ENCODE results near the gene CAMTA1. TPM values are rescaled to one million over a fixed set of nuclear protein-coding genes. Genes with fewer than 3 reads are reported as not detected.

Gene CAMTA1
- total and polyA plus RNA-seq, 4 donors, result 18.0 to 93.5 (median 35.8) TPM

DNA sequence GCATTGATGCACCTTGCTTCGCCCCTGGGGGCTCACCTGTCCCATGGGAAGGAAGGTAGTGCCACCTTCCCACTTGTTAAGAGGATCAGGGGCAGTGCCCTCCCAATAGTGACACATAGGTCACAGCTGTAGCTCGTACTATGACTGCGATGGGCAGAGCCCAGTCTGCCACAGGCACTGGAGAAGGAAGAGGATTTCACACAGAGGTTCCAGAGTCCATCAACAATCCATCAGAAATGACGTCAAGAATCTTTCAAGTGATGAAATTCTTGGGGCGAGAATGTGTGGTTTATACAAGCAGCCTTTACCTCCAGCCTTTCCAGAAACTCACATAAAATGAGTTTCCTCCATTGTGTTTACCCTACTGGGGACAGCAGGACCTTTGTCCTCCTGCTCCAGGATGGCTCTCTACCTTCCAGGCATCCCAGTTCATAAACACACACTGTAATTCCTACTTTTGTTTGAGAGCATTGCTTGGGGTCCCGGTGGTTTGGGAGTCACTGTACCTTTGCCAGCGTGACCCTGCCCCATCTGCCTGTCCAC is 725.2 kb downstream of the CAMTA1 start:
- WGBS, result 68% methylated on average over 7 of the region's 7 CpGs
- no peak for DNase-seq (ENCODE audit: low spot score)
- Histone ChIP-seq H3K9ac (ENCODE audit: low read depth in 1 of 2, low read length in 2 of 2) (no peak overlapping the region), H3K4me1 (ENCODE audit: control insufficient read depth in 4 of 4, insufficient read depth in 4 of 4, low read length in 3 of 4) (no peaks in the 10 kb centered on the region), H3K36me3 (ENCODE audit: control insufficient read depth in 4 of 4, insufficient read depth in 3 of 4, low read depth in 1 of 4, low read length in 3 of 4) (no peaks in the 10 kb centered on the region), H3K4me3 (ENCODE audit: low read depth in 1 of 3, low read length in 3 of 3) (no peak overlapping the region), H3K27ac (ENCODE audit: low read depth in 1 of 2, low read length in 2 of 2) (no peak overlapping the region), H3K9me3 (ENCODE audit: control insufficient read depth in 4 of 4, low read length in 3 of 4) (no peaks in the 10 kb centered on the region), H3K27me3 (ENCODE audit: control insufficient read depth in 4 of 4, insufficient read depth in 4 of 4, low read length in 3 of 4) (no peaks in the 10 kb centered on the region)
- TF ChIP-seq ZBTB33 (IDR thresholded peaks at IDR 0.05) (no peak), HNF4A (conservative IDR thresholded peaks at IDR 0.05) (no peak), TAF1 (conservative IDR thresholded peaks at IDR 0.05) (no peak), RAD21 (IDR thresholded peaks at IDR 0.05) (no peak), EGR1 (IDR thresholded peaks at IDR 0.05; ENCODE audit: low read depth in 2 of 2) (no peak), SP1 (IDR thresholded peaks at IDR 0.05) (no peak), FOXA1 (IDR thresholded peaks at IDR 0.05) (no peak), JUND (IDR thresholded peaks at IDR 0.05) (no peak), RXRA (IDR thresholded peaks at IDR 0.05) (no peak), HNF4G (IDR thresholded peaks at IDR 0.05) (no peak)
- TF ChIP-seq, protein P1, sequence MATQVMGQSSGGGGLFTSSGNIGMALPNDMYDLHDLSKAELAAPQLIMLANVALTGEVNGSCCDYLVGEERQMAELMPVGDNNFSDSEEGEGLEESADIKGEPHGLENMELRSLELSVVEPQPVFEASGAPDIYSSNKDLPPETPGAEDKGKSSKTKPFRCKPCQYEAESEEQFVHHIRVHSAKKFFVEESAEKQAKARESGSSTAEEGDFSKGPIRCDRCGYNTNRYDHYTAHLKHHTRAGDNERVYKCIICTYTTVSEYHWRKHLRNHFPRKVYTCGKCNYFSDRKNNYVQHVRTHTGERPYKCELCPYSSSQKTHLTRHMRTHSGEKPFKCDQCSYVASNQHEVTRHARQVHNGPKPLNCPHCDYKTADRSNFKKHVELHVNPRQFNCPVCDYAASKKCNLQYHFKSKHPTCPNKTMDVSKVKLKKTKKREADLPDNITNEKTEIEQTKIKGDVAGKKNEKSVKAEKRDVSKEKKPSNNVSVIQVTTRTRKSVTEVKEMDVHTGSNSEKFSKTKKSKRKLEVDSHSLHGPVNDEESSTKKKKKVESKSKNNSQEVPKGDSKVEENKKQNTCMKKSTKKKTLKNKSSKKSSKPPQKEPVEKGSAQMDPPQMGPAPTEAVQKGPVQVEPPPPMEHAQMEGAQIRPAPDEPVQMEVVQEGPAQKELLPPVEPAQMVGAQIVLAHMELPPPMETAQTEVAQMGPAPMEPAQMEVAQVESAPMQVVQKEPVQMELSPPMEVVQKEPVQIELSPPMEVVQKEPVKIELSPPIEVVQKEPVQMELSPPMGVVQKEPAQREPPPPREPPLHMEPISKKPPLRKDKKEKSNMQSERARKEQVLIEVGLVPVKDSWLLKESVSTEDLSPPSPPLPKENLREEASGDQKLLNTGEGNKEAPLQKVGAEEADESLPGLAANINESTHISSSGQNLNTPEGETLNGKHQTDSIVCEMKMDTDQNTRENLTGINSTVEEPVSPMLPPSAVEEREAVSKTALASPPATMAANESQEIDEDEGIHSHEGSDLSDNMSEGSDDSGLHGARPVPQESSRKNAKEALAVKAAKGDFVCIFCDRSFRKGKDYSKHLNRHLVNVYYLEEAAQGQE (IDR thresholded peaks at IDR 0.05), result no peak
- TF ChIP-seq, protein P2, sequence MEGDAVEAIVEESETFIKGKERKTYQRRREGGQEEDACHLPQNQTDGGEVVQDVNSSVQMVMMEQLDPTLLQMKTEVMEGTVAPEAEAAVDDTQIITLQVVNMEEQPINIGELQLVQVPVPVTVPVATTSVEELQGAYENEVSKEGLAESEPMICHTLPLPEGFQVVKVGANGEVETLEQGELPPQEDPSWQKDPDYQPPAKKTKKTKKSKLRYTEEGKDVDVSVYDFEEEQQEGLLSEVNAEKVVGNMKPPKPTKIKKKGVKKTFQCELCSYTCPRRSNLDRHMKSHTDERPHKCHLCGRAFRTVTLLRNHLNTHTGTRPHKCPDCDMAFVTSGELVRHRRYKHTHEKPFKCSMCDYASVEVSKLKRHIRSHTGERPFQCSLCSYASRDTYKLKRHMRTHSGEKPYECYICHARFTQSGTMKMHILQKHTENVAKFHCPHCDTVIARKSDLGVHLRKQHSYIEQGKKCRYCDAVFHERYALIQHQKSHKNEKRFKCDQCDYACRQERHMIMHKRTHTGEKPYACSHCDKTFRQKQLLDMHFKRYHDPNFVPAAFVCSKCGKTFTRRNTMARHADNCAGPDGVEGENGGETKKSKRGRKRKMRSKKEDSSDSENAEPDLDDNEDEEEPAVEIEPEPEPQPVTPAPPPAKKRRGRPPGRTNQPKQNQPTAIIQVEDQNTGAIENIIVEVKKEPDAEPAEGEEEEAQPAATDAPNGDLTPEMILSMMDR (IDR thresholded peaks at IDR 0.05; ENCODE audit: low read depth, low read length, missing input control), result no peak
- TF ChIP-seq, protein P3, sequence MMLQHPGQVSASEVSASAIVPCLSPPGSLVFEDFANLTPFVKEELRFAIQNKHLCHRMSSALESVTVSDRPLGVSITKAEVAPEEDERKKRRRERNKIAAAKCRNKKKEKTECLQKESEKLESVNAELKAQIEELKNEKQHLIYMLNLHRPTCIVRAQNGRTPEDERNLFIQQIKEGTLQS (IDR thresholded peaks at IDR 0.05), result no peak

DNA sequence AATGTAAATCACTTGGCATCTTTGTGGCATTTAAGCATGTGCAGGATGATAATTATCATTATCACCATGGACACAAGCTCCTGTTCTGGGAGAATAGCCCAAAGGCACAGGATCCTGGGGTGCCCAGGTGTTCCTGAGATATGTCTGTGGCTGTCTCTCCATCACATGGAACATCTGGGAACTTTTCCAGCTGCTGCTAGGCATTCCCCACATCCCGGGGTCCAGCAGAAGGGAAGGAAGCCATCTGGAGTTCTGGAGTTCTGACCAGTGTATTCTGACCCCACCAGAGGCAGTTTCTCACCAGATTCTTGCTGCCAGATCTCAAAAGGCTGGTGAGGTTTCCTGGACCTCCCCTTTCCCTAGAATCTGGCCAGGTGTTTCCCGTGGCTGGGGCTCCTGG is 726.1 kb downstream of the CAMTA1 start:
- no peaks in the 10 kb centered on the region for H3K27me3 ChIP-seq (ENCODE audit: control insufficient read depth in 4 of 4, insufficient read depth in 4 of 4, low read length in 3 of 4)
- H3K4me3 ChIP-seq (ENCODE audit: low read depth in 1 of 3, low read length in 3 of 3), result no peak overlapping the region
- 62% methylated on average over 2 of the region's 2 CpGs for WGBS
- H3K9me3 ChIP-seq (ENCODE audit: control insufficient read depth in 4 of 4, low read length in 3 of 4), result no peaks in the 10 kb centered on the region
- no peak overlapping the region for H3K9ac ChIP-seq (ENCODE audit: low read depth in 1 of 2, low read length in 2 of 2)
- no peak for DNase-seq (ENCODE audit: low spot score)
- no peaks in the 10 kb centered on the region for H3K4me1 ChIP-seq (ENCODE audit: control insufficient read depth in 4 of 4, insufficient read depth in 4 of 4, low read length in 3 of 4)
- no peak overlapping the region for H3K27ac ChIP-seq (ENCODE audit: low read depth in 1 of 2, low read length in 2 of 2)
- no peaks in the 10 kb centered on the region for H3K36me3 ChIP-seq (ENCODE audit: control insufficient read depth in 4 of 4, insufficient read depth in 3 of 4, low read depth in 1 of 4, low read length in 3 of 4)
- no peak for TF ChIP-seq GABPA (IDR thresholded peaks at IDR 0.05 in 1 of 2, conservative IDR thresholded peaks at IDR 0.05 in 1 of 2)
- no peak for TF ChIP-seq HNF4A (conservative IDR thresholded peaks at IDR 0.05)
- TF ChIP-seq YY1 (IDR thresholded peaks at IDR 0.05), result no peak
- no peak for TF ChIP-seq HNF4G (IDR thresholded peaks at IDR 0.05)
- TF ChIP-seq MAX (IDR thresholded peaks at IDR 0.05), result no peak
- no peak for TF ChIP-seq NR2F2 (IDR thresholded peaks at IDR 0.05)
- TF ChIP-seq RAD21 (IDR thresholded peaks at IDR 0.05), result no peak
- TF ChIP-seq, protein P1 (IDR thresholded peaks at IDR 0.05), result no peak
- no peak for TF ChIP-seq FOXA2 (IDR thresholded peaks at IDR 0.05)
- TF ChIP-seq, protein P3 (IDR thresholded peaks at IDR 0.05), result no peak
- no peak for TF ChIP-seq TAF1 (conservative IDR thresholded peaks at IDR 0.05)
- TF ChIP-seq EGR1 (IDR thresholded peaks at IDR 0.05; ENCODE audit: low read depth in 2 of 2), result no peak
- TF ChIP-seq RXRA (IDR thresholded peaks at IDR 0.05), result no peak

Measured in liver (tissue), 9 donors.